ENCODE data around the gene PPP1R3E.
"Not testable (repeated sequence)": the region's sequence is repeated elsewhere in the genome, so short reads cannot be mapped to it uniquely, and the experiment has no call there.

The PPP1R3E gene

DNA sequence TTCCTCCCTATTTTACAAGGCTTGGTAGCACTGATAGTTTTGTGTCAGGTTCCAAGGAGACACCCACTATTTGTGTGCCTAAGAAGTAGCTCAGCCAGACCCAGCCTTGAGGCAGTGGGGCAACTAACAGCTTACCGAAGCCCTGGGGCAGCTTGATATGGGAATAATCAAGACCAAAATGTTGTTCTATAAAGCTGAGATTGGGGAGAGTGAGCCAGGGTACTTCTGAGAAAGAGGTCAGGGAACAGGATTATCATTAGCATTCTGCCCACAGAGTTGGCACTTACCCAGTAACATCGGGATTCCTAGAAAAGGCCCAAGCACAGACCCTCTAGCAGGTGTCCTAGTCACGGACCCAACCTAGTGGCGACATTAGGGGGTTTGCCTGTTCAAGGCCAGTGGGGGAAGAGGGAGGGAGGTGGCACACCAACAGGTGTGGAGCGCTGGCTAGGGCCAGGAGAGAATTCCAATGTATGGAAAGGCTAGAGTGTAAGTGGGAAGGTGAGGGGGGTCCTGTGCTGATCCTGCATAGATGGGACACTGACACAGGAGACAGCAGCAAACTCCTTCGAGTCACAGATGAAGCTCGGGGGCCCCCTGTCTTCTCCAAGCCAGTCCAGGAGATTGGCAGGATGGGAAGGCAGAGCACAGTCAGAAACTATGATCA, 4.9 kb downstream of the PPP1R3E start:
- no peak for DNase-seq

- DNase-seq = no peak
Measured at GRCh38 chr14:23297096-23297495, 5.6 kb downstream of the PPP1R3E start.

GRCh38 chr14:23296012-23296777, 6.5 kb downstream of the PPP1R3E start:
- DNase-seq = no peak

GRCh38 chr14:23294734-23295561, 7.7 kb downstream of the PPP1R3E start:
- DNase-seq = peak; percentile 53 to 76

DNA sequence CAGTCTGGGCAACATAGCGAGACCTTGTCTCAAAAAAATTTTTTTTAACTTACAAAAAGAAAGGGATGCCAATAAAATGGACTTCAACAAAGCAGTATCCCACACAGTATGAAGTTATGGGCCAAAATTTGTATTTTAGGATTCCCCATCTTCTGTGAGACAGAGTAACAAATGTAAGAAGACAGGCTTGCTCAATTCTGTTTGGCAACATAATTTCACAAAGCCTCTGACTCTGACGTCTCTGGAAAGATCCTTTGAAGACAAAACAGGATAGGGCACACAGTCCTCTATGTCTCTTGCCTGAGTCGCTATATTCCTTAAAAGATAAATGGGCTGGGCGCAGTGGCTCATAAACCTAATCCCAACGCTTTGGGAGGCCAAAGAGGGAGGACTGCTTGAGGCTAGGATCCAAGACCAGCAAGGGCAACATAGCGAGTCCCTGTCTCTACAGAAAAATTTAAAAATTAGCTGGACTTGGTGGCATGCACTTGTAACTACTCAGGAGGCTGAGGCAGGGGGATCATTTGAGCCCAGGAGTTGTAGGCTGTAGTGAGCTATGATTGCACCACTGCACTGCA, 15.7 kb downstream of the PPP1R3E start:
- DNase-seq = no peak

DNA sequence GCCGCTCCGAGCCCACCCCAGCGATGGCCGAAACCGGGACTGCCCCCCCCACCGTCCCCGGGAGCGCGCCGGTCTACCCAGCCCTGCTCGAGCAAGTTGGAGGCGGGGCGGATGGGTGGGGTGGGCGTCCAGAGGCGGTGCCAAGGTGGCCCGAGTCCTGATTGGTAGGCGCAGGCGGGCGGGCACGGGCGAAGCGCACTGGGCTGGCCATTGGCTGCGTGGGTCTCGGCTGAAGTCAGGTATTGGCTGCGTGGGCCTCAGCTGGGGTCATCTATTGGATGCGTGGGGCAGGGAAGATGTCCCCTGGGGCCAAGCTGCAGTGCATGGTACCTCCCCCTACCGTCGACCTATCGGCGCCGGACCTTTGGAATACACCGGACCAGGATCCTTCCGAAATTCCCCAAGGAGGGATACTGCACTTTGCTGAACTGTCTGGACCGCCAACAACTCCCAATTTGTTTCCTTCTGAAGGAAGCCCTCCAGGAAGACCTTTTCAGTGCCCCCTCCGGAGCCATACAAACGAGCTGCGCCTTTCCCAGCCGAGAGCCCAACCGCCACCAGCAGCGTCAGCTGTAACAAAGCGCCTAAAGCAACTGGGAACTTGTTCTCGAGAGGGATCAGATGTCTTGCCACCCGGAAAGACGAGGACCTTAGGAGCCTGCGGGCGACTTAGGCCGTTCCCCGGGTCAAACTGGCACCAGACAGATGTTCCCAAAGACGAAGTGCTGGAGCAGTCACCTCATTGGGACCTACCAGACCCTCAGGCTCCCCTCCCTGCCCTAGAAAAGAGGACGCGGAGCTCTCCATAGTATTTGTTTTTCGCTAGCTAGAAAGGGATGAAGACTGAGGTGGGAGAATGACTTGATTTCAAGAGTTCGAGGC, 16.4 kb downstream of the PPP1R3E start, which contains the start of gene HOMEZ:
HOMEZ (minus strand) TSS at position 113 of the 882 bp plus-strand sequence. CDS start 180 bp downstream, outside the sequence.
- DNase-seq = peak; percentile 96 to 97

GRCh38 chr14:23285530-23286019, 17.1 kb downstream of the PPP1R3E start:
- no peak for DNase-seq

DNA sequence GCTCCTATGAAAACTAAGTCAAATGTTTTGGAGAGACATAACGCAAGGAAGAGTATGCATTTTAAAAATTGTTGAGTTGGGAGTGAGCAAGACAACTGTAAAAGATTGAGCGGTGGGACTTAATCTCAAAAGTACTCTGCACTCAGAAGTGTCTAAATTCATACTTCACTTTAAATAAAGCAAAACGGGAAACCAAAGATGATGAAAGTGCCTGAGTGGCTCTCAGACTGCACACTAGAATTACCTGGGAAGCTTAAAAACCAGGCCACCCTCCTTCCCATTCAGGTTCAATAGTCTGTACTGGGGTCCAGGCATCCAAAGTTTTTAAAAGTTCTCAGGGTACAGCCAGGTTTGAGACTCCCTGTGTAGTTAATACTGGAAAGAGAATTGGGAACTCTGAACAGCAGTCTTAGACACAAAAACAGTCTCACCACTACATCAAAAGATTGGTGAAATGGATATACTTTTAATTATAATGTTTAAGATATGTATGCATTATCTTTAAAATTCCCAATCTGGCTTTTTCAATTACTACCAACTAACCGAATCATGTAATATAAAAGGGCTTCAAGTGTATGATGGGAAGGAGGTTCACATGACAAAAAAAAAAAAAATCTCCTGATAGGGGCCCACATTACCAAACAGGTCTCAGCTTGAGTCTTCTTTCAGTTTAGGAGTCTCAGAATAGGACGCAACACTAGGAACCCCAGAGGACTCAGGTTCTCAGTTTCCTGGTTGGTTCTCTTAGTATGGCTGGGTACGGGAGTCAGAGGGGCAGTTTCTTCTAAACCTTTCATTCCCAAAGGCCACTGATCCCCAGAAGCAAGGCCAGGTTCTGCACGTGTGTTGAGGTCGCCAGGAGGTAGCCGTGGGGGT, 17.8 kb downstream of the PPP1R3E start:
- no peak for DNase-seq

DNA sequence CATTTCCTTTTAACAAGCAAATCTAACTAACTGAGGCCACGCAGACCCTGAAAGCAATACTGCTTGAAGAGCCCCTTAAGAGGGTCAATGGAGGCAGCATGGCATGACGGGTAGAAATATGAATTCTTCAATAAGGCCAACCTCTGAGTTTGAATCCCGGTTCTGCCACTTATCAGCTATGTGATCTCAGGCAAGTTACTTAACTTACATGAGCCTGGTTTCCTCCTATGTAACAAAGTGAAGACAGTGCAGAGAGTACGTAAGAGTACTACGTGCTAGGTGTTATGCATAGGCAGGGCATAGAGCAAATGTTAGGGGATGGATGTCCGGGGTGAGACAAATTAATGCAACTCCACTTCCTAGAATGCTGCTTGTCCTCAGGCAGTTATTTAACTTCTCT, 21.4 kb downstream of the PPP1R3E start:
- no peak for DNase-seq

DNA sequence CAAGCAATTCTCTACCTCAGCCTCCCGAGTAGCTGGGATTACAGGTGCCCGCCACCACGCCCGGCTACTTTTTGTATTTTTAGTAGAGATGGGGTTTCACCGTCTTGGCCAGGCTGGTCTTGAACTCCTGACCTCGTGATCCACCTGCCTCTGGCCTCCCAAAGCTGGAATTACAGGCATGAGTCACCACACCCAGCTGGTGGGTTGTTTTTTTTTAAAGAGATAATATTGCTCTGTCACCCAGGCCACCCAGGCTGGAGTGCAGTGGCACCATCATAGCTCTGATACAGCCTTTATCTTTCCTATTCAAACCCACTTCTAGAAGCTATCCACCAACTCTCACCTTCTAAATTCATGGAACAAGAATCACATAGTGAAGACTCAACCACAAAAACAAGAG, 24.7 kb downstream of the PPP1R3E start:
- DNase-seq = not testable (repeated sequence)

DNA sequence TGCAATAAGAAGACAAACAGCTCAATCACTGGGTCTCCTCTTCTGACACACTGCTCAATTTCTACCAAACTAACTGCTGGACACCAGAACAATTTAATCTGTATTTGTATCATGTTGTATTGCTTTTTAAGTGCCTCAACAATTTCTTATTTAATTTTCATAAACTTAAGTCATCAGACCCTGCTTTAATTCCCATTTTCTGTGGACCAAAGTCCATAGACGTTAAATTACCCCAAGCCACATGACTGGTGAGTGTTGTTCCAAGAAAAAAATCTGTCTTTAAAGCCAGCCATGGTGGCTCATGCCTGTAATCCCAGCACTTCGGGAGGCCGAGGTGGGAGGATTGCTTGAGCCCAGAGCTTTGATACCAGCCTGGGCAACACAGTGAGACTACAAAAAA, 25.5 kb downstream of the PPP1R3E start:
- no peak for DNase-seq

DNA sequence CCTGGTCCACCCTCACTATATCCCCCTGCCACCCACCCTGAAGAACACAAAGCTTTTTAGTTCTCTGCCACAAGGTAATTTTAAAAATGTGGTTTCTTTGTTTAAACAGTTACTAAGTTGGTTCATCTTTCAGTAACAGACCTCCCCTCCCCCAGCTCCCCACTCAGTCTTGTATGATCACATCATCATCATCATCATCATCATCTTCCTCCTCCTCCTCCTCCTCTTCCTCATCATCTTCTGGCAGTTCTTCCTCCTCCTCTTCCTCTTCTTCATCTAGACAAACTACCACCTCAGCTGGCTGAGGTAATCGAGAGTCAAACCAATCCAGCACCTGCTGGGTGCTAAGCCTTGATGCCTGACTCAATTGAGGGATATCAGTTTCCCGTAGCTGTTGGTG, 27.2 kb downstream of the PPP1R3E start:
- DNase-seq = no peak

- no peak for DNase-seq
Measured at GRCh38 chr14:23269193-23269592, 33.5 kb downstream of the PPP1R3E start.

DNA sequence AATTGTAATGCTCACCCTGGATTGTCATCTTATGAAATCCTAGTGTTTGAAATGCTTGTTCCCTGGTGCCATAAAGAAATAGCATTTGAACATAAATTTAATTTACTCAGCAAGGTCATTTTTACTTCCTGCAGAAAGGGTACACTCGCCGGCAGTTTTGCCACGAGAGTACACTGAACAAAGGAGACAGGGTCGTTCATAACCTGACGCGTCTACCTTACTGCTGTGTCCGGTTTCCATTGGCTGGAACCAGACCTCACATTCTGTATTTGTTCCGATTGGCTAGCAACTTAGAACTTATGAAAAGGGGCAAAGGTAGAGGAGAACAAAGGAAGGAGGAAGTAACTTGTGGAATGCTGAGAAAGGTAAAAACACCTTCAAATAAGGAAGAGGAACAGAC, 41.8 kb downstream of the PPP1R3E start:
- DNase-seq = not testable (repeated sequence)

- DNase-seq = no peak
Measured at GRCh38 chr14:23259426-23259825, 43.2 kb downstream of the PPP1R3E start.

GRCh38 chr14:23258256-23258655, 44.4 kb downstream of the PPP1R3E start:
- no peak for DNase-seq

GRCh38 chr14:23252420-23253333, 50.0 kb downstream of the PPP1R3E start:
- no peak for DNase-seq

DNA sequence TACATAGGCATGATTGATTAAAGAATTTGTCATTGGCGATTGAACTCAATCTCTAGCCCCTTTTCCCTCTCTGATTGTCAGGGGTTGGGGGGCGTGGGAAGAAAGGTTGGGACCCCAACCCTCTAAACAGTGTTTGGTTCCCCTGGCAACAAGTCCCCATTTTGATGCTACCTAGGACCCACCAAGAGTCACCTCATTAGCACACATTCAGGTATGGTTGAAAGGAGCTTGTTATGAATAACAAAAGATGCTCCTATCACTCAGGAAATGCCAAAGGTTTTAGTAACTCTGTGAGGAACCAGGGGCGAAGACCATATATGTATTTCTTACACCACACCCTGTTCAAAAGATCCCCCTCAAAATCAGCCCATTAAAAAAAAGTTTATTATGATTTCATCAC, 50.7 kb downstream of the PPP1R3E start:
- DNase-seq = no peak

- no peak for DNase-seq
Measured at GRCh38 chr14:23249824-23250223, 52.8 kb downstream of the PPP1R3E start.

- DNase-seq = no peak
Measured at GRCh38 chr14:23248601-23249000, 54.1 kb downstream of the PPP1R3E start.
